GM12892 (cell line): ENCODE data around the gene IGLON5.

Experiments used
- POLR2A ChIP-seq: IDR thresholded peaks from 2 replicates; pipeline ENCODE4 v1.6.1; 2011; ENCODE audit warnings: low read depth, low read length, control low read depth
- POLR2AphosphoS5 ChIP-seq: IDR thresholded peaks from 2 replicates; pipeline ENCODE4 v1.6.1; 2011; ENCODE audit warnings: low read depth, low read length, control low read depth

DNA sequence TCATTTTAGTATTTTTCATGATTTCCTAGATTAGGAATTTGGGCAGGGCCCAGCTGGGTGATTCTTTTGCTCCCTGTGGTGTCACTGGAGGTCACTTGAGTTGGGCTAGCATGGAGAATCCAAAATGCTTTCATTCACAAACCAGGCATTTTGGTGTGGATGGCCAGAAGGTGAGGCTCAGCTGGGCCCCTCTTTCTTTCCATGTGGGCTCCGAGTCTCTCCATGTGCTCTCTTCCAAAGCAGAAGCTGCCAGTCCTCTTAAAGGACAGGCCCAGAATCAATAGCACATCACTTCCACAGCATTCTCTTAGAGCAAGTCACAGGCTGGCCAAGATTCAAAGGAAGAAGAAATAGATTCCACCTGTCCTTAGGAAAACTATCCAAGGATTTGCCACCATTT is 21.8 kb upstream of the IGLON5 start:
- no peak for TF ChIP-seq POLR2A
- no peak for TF ChIP-seq POLR2AphosphoS5
